ENCODE measurements around the gene LRRC37A. TPM values are rescaled to one million over a fixed set of nuclear protein-coding genes. Genes with fewer than 3 reads are reported as not detected.
"Not testable (repeated sequence)": the region's sequence is repeated elsewhere in the genome, so short reads cannot be mapped to it uniquely, and the experiment has no call there.

LRRC37A gene
- total and polyA plus RNA-seq, 10 of the 15 experiments (the other 5 are each of a cell fraction or from before 2014, with no cell fraction given), result 0.18 to 4.0 (median 2.4) TPM

DNA sequence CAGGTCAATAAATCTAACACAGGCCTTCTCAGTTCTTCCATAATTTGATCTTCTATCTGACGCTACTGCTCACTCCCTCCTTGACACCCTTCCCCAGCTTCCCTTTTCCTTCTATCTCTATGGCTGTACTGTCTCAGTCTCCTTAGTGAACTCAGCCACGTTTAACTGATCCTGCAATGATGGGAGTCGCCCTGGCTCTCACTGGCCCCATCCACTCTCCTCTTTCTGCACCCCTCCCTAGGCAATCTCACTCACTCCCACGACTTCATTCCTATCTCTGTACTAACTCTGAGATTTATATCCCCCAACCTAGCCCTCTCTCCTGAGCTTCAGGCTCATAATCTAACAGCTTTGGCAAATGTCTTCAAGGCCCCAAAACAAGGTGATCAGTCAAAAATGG, 58.9 kb downstream of the LRRC37A start:
- not testable (repeated sequence) for BruUV-seq (replicated peaks)
- WGBS (ENCODE audit: insufficient coverage, insufficient replicate concordance, low lambda C conversion rate, missing lambda C conversion rate), result no CpG with 5 or more reads among the region's 4 CpGs

DNA sequence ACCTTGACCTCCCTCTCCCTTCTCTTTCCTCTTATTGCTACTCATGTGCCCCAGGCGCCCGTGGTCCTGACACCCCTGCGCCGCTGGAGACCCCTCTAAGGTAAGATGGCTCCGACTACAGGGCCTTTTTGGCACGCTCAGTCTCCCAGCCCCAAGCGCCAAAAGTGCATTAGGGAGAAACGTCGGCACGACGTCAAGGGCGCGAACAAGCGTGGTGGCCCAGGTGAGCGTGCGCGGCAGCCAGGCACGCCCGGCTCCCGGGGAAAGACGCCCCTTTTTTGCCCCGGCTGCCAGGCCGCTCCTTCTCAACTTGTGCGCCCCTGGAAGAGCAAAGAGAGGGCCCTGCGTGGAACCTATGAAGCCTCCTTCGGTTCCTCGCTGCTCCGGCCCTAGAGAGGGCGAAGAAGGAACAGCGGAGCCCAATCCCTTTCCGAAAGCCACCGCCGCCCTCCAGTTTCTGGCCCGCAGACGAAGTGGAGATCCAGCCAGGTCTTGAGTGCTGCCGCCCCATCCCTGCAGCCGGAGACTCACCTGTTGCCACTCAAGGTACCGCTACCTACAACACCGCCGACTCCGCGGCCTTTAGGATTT, 66.3 kb downstream of the LRRC37A start:
- H2AFZ ChIP-seq (ENCODE audit: control insufficient read depth, low read depth, low read length); H4K20me1 ChIP-seq (ENCODE audit: control insufficient read depth, insufficient read depth); H3K9ac ChIP-seq (ENCODE audit: control insufficient read depth, insufficient read depth, low read length); H3K4me1 ChIP-seq (ENCODE audit: control insufficient read depth, insufficient read depth, low read length); H3K4me3 ChIP-seq; in situ Hi-C loops (cut with MboI); H3K36me3 ChIP-seq (ENCODE audit: control insufficient read depth in 2 of 2, insufficient read depth in 2 of 2, low read length in 1 of 2); CTCF ChIA-PET; H3K4me2 ChIP-seq (ENCODE audit: control insufficient read depth, insufficient read depth); SMC1A ChIA-PET (ENCODE audit: uncharacterized antibody, unreplicated experiment); intact Hi-C loops (cut with micrococcal nuclease; ENCODE audit: unreplicated experiment); DNase-seq (ENCODE audit: low read depth, low spot score); H3K27me3 ChIP-seq (replicated peaks in 1 of 2; ENCODE audit: control insufficient read depth in 2 of 2, insufficient read depth in 2 of 2, low read length in 1 of 2); POLR2A ChIA-PET; BruUV-seq (replicated peaks); H3K9me3 ChIP-seq (replicated peaks; ENCODE audit: control insufficient read depth, insufficient read depth, low read length); H3K79me2 ChIP-seq (ENCODE audit: control insufficient read depth, insufficient read depth, low read length); RAD21 ChIA-PET (ENCODE audit: unreplicated experiment); H3K27ac ChIP-seq (ENCODE audit: control insufficient read depth, insufficient read depth): not testable (repeated sequence)
- peak; percentile 76 for ATAC-seq
- no CpG with 5 or more reads among the region's 42 CpGs for WGBS (ENCODE audit: insufficient coverage, insufficient replicate concordance, low lambda C conversion rate, missing lambda C conversion rate)
- FAIRE-seq, result peak; percentile 72

More for the DNA sequence above, 58.9 kb downstream of the LRRC37A start:
- ATAC-seq; SMC1A ChIA-PET (ENCODE audit: uncharacterized antibody, unreplicated experiment); H3K27ac ChIP-seq (ENCODE audit: control insufficient read depth, insufficient read depth); H3K9ac ChIP-seq (ENCODE audit: control insufficient read depth, insufficient read depth, low read length); H4K20me1 ChIP-seq (ENCODE audit: control insufficient read depth, insufficient read depth); FAIRE-seq; H3K27me3 ChIP-seq (replicated peaks in 1 of 2; ENCODE audit: control insufficient read depth in 2 of 2, insufficient read depth in 2 of 2, low read length in 1 of 2); H2AFZ ChIP-seq (ENCODE audit: control insufficient read depth, low read depth, low read length); in situ Hi-C loops (cut with MboI); POLR2A ChIA-PET; intact Hi-C loops (cut with micrococcal nuclease; ENCODE audit: unreplicated experiment); H3K9me3 ChIP-seq (replicated peaks; ENCODE audit: control insufficient read depth, insufficient read depth, low read length); H3K79me2 ChIP-seq (ENCODE audit: control insufficient read depth, insufficient read depth, low read length); CTCF ChIA-PET; H3K4me2 ChIP-seq (ENCODE audit: control insufficient read depth, insufficient read depth); H3K36me3 ChIP-seq (ENCODE audit: control insufficient read depth in 2 of 2, insufficient read depth in 2 of 2, low read length in 1 of 2); DNase-seq (ENCODE audit: low read depth, low spot score); RAD21 ChIA-PET (ENCODE audit: unreplicated experiment); H3K4me3 ChIP-seq; H3K4me1 ChIP-seq (ENCODE audit: control insufficient read depth, insufficient read depth, low read length): not testable (repeated sequence)

Data from GM12878 (cell line).